ENCODE results near the gene ZBTB40.

The ZBTB40 gene

DNA sequence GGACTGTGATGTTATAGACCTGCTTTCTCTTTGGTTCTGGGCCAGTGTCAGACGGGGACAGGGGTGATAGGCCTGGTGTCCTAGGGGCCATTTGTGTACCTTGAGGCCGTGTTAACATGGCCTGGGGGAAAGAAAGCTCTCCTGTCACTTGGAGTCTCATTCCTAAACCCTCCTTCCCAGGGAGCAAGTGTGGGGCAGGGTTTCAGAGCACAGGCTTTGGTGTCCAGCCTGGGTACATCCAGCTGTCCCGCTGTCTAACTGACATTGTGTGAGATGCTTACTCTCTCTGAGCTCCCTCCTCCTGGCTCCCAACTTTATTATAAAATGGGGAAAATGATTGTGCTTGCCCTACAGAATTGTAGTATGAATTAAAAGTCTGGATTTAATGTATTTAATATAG is 79.1 kb downstream of the ZBTB40 start:
- TF ChIP-seq EZH2phosphoT487 (IDR thresholded peaks at IDR 0.05; ENCODE audit: low read length): no peak
- no peak for TF ChIP-seq EZH2 (optimal IDR thresholded peaks at IDR 0.05; ENCODE audit: low read depth, low read length)
- no peak for TF ChIP-seq CTCF (IDR thresholded peaks at IDR 0.05; ENCODE audit: low read length)
- H3K4me1 ChIP-seq (ENCODE audit: low read length): no peaks in the 10 kb centered on the region
- H3K27ac ChIP-seq (ENCODE audit: low read length): no peak overlapping the region
- H3K27me3 ChIP-seq (replicated peaks; ENCODE audit: insufficient read depth, low read length): no peaks in the 10 kb centered on the region
- H3K79me2 ChIP-seq (ENCODE audit: low read length): no peaks in the 10 kb centered on the region
- no peaks in the 10 kb centered on the region for H3K36me3 ChIP-seq (replicated peaks; ENCODE audit: insufficient read depth, low read length)
- no peaks in the 10 kb centered on the region for H3K9me2 ChIP-seq (replicated peaks; ENCODE audit: insufficient read depth, low read length)
- no peak for DNase-seq
- H3K9ac ChIP-seq (ENCODE audit: low read length): no peak overlapping the region
- H2AFZ ChIP-seq (ENCODE audit: low read length): no peak overlapping the region
- no peak overlapping the region for H3K4me3 ChIP-seq (ENCODE audit: low read length)
- H3F3A ChIP-seq (ENCODE audit: insufficient read depth, low read length): no peaks in the 10 kb centered on the region
- no peak overlapping the region for H3K4me2 ChIP-seq (ENCODE audit: low read depth, low read length)
- no peaks in the 10 kb centered on the region for H3K9me3 ChIP-seq (replicated peaks; ENCODE audit: insufficient read depth, low read length)
- H4K20me1 ChIP-seq (ENCODE audit: insufficient read depth, low read length): no peaks in the 10 kb centered on the region

- H3F3A ChIP-seq (ENCODE audit: insufficient read depth, low read length): no peaks in the 10 kb centered on the region
- no peaks in the 10 kb centered on the region for H3K27me3 ChIP-seq (replicated peaks; ENCODE audit: insufficient read depth, low read length)
- H3K4me1 ChIP-seq (ENCODE audit: low read length): no peaks in the 10 kb centered on the region
- no peaks in the 10 kb centered on the region for H3K9me2 ChIP-seq (replicated peaks; ENCODE audit: insufficient read depth, low read length)
- no peak overlapping the region for H3K4me2 ChIP-seq (ENCODE audit: low read depth, low read length)
- H3K27ac ChIP-seq (ENCODE audit: low read length): no peak overlapping the region
- no peaks in the 10 kb centered on the region for H3K79me2 ChIP-seq (ENCODE audit: low read length)
- TF ChIP-seq EZH2phosphoT487 (IDR thresholded peaks at IDR 0.05; ENCODE audit: low read length) (no peak), CTCF (IDR thresholded peaks at IDR 0.05; ENCODE audit: low read length) (no peak), EZH2 (optimal IDR thresholded peaks at IDR 0.05; ENCODE audit: low read depth, low read length) (no peak)
- H2AFZ ChIP-seq (ENCODE audit: low read length): no peak overlapping the region
- no peaks in the 10 kb centered on the region for H3K9me3 ChIP-seq (replicated peaks; ENCODE audit: insufficient read depth, low read length)
- H4K20me1 ChIP-seq (ENCODE audit: insufficient read depth, low read length): no peaks in the 10 kb centered on the region
- H3K9ac ChIP-seq (ENCODE audit: low read length): no peak overlapping the region
- no peak for DNase-seq
- no peaks in the 10 kb centered on the region for H3K36me3 ChIP-seq (replicated peaks; ENCODE audit: insufficient read depth, low read length)
- no peak overlapping the region for H3K4me3 ChIP-seq (ENCODE audit: low read length)
These were observed 79.6 kb downstream of the ZBTB40 start for GRCh38 chr1:22531251-22531650.

GRCh38 chr1:22533244-22533895 is 81.7 kb downstream of the ZBTB40 start:
- Histone ChIP-seq H3K9ac (ENCODE audit: low read length) (no peak overlapping the region), H3K27ac (ENCODE audit: low read length) (no peak overlapping the region), H3K4me2 (ENCODE audit: low read depth, low read length) (no peak overlapping the region), H3K4me1 (ENCODE audit: low read length) (no peaks in the 10 kb centered on the region), H3K9me2 (replicated peaks; ENCODE audit: insufficient read depth, low read length) (no peaks in the 10 kb centered on the region), H3K4me3 (ENCODE audit: low read length) (no peak overlapping the region), H3K36me3 (replicated peaks; ENCODE audit: insufficient read depth, low read length) (no peaks in the 10 kb centered on the region), H2AFZ (ENCODE audit: low read length) (no peak overlapping the region), H3K27me3 (replicated peaks; ENCODE audit: insufficient read depth, low read length) (no peaks in the 10 kb centered on the region), H3K9me3 (replicated peaks; ENCODE audit: insufficient read depth, low read length) (no peaks in the 10 kb centered on the region), H3F3A (ENCODE audit: insufficient read depth, low read length) (no peaks in the 10 kb centered on the region), H3K79me2 (ENCODE audit: low read length) (no peaks in the 10 kb centered on the region), H4K20me1 (ENCODE audit: insufficient read depth, low read length) (no peaks in the 10 kb centered on the region)
- TF ChIP-seq EZH2 (optimal IDR thresholded peaks at IDR 0.05; ENCODE audit: low read depth, low read length): no peak
- no peak for TF ChIP-seq EZH2phosphoT487 (IDR thresholded peaks at IDR 0.05; ENCODE audit: low read length)
- no peak for TF ChIP-seq CTCF (IDR thresholded peaks at IDR 0.05; ENCODE audit: low read length)
- no peak for DNase-seq
